Vagina (tissue), 2 donors: ENCODE results near the gene NXPH1.

ENCODE experiments used
- CTCF ChIP-seq, 3 experiments: fragments of 450-650 bp in 2 of 3; fragments of 200-600 bp in 1 of 3; sonication (generic) in 1 of 3; IDR thresholded peaks; one replicate each; pipeline ENCODE4 v1.5.1; 2017 to 2019; ENCODE audit warnings: antibody characterized with exemption in 3 of 3, mild to moderate bottlenecking in 2 of 3, moderate library complexity in 2 of 3
- POLR2A ChIP-seq, 2 donors: fragments of 450-650 bp; IDR thresholded peaks; one replicate each; pipeline ENCODE4 v1.6.1; 2017; ENCODE audit warnings: antibody characterized with exemption in 2 of 2, mild to moderate bottlenecking in 2 of 2, moderate library complexity in 2 of 2

- no peak for TF ChIP-seq CTCF (IDR thresholded peaks at IDR 0.05)
- TF ChIP-seq POLR2A (IDR thresholded peaks at IDR 0.05) = no peak
Observed at GRCh38 chr7:8566016-8566415, 132.6 kb downstream of the NXPH1 start.
